ENCODE data around the gene COL23A1. TPM values are rescaled to one million over a fixed set of nuclear protein-coding genes. Genes with fewer than 3 reads are reported as not detected.
"Not testable (repeated sequence)": the region's sequence is repeated elsewhere in the genome, so short reads cannot be mapped to it uniquely, and the experiment has no call there.

Gene COL23A1
- total RNA-seq, 1 experiment from 2014 or later = 21.7 TPM

DNA sequence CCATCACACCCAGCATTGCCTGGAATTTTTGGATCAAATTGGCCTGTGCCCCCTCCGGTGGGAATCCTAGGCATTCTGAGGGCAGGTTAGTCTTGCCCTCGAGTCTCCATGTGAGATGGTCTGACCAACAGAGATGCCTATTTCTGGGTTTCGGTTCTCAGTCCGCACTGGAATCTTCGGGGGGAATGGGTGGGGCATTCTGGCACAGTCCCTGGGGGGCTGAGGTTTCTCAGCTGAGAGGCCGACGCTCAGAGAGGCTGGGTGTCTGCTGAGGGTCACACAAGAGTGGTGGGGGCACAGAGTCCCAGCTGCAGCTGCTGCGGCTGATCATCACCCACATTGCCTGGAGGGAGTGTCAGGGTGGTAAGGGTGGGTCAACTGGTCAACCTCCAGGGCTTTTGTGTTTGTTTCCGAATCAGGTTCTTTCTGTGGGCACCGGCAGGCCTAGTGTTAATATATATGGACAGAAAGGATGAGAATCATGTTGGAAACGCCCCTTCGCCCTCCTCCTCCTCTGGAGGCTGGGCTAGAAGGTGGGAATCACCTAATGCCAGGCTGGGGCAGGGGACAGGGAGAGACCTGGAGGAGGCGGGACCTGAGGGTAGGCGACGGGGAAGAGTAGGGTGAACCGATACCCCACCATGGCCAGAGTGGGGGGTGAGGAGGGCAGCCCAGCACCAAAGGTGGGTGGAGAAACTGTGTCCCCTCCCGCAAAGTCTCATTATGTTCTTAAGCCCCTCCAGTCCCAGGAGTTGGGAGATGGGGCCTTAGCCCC is 208.1 kb downstream of the COL23A1 start:
- no peak for DNase-seq (ENCODE audit: low read depth)

- DNase-seq (ENCODE audit: low read depth) = no peak
These were observed 209.0 kb downstream of the COL23A1 start for GRCh38 chr5:178381206-178381605.

GRCh38 chr5:178380541-178381074 is 209.6 kb downstream of the COL23A1 start:
- no peak for DNase-seq (ENCODE audit: low read depth)

- DNase-seq (ENCODE audit: low read depth) = no peak
These were observed 210.1 kb downstream of the COL23A1 start for GRCh38 chr5:178380086-178380485.

DNA sequence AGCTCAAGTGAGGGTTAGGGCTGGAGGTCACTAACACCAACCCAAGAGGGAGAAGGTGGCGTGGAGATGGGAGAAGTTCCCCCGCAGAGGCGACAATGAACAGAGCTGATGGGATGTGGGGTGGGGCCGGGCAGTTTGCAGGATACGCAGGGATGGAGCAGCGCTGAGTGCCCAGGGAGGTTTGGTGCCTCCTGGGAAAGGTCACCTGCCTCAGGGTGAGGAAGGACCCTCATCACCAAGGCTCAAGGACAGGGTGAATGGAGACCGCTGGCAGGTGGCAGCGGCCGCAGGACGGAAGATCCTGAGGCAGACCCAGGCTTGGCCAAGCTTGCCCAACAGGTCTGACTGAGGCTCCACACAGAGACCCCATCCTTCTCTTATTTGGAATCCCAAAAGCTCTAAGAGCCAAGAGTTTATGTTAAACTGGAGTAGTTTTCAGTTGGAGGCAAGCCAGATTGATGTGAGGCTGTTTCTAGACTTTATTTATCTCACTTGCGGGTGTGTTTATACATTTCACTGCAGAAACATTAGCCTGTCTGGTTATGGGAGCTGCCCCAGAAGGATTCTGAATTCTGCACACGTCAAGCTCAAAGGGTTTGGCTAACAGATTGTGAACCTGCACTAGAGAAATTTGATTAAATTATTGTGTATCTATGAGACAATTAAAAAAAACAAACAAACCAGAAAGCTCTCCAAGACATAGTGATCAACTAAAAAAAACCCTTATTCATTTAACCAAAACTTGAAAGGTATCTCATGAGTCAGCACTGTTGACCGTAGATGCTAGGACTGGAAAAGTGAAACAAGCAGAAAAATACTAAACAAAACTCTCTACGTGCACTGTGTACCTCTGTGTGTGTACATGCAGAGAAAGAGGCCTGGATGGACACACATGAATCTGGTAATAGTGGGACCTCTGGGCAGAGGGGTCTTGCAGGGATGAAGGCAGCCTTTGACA is 211.4 kb downstream of the COL23A1 start:
- peak; percentile 15 for DNase-seq (ENCODE audit: low read depth)

DNA sequence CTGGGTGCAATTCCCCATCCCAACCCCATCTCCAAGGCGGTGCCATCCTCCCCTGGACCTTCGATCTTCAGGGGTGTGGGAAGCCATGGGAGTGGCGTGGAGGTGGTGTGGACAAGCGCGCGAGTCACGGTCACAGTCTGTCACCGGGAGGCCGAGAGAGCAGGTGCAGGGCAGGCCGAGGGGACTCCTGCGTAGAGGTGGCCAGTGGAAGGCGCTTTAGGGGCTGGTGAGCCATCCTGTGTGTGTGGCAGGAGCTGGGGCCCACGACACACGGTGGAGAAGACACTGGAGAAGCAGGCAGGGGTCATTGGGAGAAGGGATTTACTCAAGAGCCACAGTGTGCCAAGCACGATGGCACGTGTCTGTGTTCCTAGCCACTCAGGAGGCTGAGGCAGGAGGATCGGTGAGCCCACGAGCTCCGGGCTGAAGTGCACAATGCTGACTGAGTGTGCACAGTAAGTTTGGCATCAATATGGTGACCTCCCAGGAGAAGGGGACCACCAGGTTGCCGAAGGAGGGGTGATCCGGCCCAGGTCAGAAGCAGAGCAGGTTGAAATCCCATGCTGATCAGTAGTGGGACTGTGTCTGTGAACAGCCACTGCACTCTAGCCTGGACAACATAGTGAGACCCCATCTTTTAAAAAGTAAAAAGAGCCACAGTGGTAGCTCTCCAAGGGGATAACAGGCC is 212.5 kb downstream of the COL23A1 start:
- DNase-seq (ENCODE audit: low read depth) = peak; percentile 3

GRCh38 chr5:178376921-178377582 is 213.1 kb downstream of the COL23A1 start:
- DNase-seq (ENCODE audit: low read depth) = peak; percentile 82

DNA sequence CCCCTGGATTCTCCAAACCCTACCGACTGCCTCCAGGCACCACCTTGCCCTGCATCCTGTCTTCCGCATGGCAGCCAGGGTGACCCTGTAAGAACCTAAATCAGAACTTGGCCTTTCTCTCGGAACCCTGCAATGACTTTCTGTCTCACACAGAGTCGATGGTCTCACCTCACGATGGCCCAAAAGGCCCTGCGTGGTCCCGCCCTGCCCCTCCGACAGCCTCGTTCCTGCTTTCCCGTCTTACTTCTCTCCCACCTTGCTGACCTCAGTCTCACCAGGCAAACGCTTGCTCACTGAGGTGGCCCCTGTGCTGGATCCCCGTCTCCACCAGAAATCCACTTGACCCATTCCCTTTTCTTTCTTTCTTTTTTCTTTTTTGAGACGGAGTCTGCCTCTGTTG is 214.8 kb downstream of the COL23A1 start:
- DNase-seq (ENCODE audit: low read depth) = no peak

DNA sequence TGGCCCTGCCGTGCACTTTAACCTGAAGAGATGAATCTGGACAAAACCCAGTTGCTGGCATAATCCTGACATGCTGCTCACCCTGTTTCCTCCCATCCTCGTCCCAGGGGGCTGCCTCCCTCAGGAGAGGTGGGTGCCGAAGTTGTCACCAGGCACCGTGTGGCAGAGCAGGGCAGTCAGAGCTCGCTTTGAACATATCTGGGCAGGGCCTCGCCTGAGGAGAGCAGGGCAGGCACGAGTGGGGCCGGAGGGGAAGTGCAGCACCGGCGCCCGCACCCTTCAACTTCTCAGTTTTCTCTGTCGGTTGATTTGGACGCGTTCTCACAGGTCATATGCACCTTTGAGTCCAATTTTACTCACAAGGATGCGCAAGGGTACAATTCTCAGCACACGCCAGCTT is 216.5 kb downstream of the COL23A1 start:
- no peak for DNase-seq (ENCODE audit: low read depth)

DNA sequence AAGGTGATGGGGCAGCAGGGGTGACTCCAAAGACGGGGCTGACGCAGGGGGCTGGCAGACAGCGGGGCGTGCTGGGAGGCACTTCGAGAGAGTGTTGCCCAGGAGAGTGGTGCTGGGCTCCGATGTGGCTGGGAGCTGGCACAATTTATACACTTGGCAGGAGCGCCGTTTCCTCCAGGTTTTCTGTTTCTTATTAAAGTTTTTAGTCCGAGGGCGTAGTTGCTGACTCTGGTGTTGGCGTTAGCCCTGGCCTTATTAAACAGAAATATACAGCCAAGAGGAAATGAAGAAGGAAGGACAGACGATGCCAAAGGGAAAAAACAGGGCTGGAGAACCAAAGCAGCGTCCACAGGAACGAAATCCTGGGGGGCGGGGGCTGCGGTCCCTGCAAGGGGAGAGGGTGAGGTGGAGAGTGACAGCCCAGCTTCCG is 218.0 kb downstream of the COL23A1 start:
- no peak for DNase-seq (ENCODE audit: low read depth)

- DNase-seq (ENCODE audit: low read depth) = no peak
These were observed 218.7 kb downstream of the COL23A1 start for GRCh38 chr5:178371362-178372111.

DNA sequence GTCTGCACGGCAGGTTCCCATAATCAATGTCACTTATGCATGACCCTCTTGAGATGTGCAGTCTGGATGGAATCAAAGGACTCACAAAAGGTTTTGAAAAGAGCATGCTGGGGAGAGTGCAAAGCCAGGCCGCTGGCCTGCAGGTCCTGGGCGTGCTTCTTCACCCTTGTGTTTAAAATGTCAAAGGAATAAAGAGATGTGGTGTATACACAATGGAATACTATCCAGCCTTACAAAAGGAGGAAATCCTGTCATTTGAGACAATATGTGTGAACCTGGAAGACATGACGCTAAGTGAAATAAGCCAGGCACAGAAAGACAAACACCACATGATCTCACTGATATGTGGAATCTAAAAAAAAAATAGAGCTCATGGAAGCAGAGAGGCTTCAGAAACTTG is 220.1 kb downstream of the COL23A1 start:
- DNase-seq (ENCODE audit: low read depth) = no peak

GRCh38 chr5:178369469-178369868 is 220.7 kb downstream of the COL23A1 start:
- DNase-seq (ENCODE audit: low read depth) = not testable (repeated sequence)

GRCh38 chr5:178368716-178369300 is 221.4 kb downstream of the COL23A1 start:
- DNase-seq (ENCODE audit: low read depth) = no peak

- no peak for DNase-seq (ENCODE audit: low read depth)
These were observed 221.9 kb downstream of the COL23A1 start for GRCh38 chr5:178368274-178368673.

- no peak for DNase-seq (ENCODE audit: low read depth)
These were observed 222.5 kb downstream of the COL23A1 start for GRCh38 chr5:178367736-178368120.

DNA sequence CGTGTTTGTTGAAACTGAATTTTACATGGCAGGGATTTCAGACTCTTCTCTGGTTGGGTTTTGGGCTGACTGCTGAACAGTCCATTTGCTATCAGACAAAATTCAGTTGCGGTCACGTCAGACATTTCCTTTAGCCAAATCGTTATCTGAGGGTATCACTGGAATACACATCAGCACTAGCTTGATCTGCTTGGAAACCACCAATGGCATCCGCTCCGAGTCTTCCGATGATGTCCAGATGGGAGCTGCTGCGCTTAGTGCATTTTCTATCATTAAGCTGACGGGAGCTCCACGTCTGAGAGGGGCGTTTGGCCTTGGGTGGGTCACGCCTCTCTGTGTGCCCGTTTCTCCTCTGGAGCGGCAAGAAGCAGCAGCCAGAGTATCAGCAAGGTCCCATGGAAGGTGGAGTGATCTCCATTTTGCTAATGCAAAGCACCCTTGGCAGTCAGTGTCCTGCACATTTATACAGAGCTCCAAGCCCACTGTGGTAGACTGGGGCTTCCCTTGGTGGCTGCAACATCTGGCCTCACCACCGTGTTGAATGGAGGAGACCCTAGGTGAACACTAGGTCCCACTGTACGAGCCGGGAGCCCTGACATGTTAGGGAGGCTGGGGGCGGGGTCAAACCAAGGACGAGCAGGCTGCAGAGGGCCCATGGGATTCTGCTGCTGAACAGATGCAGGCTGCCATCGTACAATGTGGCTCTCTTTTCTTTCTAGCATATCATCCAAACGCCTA is 223.0 kb downstream of the COL23A1 start:
- no peak for DNase-seq (ENCODE audit: low read depth)

- no peak for DNase-seq (ENCODE audit: low read depth)
These were observed 224.4 kb downstream of the COL23A1 start for GRCh38 chr5:178365501-178366440.

Measured in Daoy (cell line).